Liver (tissue), 3 donors: ENCODE measurements around the gene SPATC1L.

ENCODE experiments used
- GABPA ChIP-seq, 2 donors: IDR thresholded peaks in 1 of 2; conservative IDR thresholded peaks in 1 of 2; 2 replicates each; pipeline ENCODE4 v1.6.1; 2016; ENCODE audit warnings: antibody characterized with exemption in 2 of 2, mild to moderate bottlenecking in 1 of 2, moderate library complexity in 1 of 2
- HNF4G ChIP-seq: IDR thresholded peaks from 2 replicates; pipeline ENCODE4 v1.6.1; 2016; ENCODE audit warnings: antibody characterized with exemption
- JUND ChIP-seq, 2 donors: IDR thresholded peaks; 2 replicates each; pipeline ENCODE4 v1.6.1; 2016; ENCODE audit warnings: antibody characterized with exemption in 2 of 2
- MAX ChIP-seq: IDR thresholded peaks from 2 replicates; pipeline ENCODE4 v1.6.1; 2016; ENCODE audit warnings: antibody characterized with exemption
- SP1 ChIP-seq: IDR thresholded peaks from 2 replicates; pipeline ENCODE4 v1.6.1; 2018; ENCODE audit warnings: antibody characterized with exemption, mild to moderate bottlenecking
- YY1 ChIP-seq: IDR thresholded peaks from 2 replicates; pipeline ENCODE4 v1.6.1; 2016; ENCODE audit warnings: antibody characterized with exemption, mild to moderate bottlenecking
- TF ChIP-seq, protein P1 (sequence below): fragments of 150-350 bp; IDR thresholded peaks from 2 replicates; pipeline ENCODE4 v1.5.1; 2017; ENCODE audit warnings: improper control_type of control experiment, low read depth, low read length; ENCODE audit not compliant: missing input control
- TF ChIP-seq, protein P2 (sequence below): IDR thresholded peaks from 2 replicates; pipeline ENCODE4 v1.6.1; 2016; ENCODE audit warnings: antibody characterized with exemption, mild to moderate bottlenecking
- donor health status: healthy.
- donor health status: healthy.

GRCh38 chr21:46212721-46213484, 28.6 kb upstream of the SPATC1L start:
- TF ChIP-seq, protein P1, sequence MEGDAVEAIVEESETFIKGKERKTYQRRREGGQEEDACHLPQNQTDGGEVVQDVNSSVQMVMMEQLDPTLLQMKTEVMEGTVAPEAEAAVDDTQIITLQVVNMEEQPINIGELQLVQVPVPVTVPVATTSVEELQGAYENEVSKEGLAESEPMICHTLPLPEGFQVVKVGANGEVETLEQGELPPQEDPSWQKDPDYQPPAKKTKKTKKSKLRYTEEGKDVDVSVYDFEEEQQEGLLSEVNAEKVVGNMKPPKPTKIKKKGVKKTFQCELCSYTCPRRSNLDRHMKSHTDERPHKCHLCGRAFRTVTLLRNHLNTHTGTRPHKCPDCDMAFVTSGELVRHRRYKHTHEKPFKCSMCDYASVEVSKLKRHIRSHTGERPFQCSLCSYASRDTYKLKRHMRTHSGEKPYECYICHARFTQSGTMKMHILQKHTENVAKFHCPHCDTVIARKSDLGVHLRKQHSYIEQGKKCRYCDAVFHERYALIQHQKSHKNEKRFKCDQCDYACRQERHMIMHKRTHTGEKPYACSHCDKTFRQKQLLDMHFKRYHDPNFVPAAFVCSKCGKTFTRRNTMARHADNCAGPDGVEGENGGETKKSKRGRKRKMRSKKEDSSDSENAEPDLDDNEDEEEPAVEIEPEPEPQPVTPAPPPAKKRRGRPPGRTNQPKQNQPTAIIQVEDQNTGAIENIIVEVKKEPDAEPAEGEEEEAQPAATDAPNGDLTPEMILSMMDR, result no peak
- TF ChIP-seq, protein P2, sequence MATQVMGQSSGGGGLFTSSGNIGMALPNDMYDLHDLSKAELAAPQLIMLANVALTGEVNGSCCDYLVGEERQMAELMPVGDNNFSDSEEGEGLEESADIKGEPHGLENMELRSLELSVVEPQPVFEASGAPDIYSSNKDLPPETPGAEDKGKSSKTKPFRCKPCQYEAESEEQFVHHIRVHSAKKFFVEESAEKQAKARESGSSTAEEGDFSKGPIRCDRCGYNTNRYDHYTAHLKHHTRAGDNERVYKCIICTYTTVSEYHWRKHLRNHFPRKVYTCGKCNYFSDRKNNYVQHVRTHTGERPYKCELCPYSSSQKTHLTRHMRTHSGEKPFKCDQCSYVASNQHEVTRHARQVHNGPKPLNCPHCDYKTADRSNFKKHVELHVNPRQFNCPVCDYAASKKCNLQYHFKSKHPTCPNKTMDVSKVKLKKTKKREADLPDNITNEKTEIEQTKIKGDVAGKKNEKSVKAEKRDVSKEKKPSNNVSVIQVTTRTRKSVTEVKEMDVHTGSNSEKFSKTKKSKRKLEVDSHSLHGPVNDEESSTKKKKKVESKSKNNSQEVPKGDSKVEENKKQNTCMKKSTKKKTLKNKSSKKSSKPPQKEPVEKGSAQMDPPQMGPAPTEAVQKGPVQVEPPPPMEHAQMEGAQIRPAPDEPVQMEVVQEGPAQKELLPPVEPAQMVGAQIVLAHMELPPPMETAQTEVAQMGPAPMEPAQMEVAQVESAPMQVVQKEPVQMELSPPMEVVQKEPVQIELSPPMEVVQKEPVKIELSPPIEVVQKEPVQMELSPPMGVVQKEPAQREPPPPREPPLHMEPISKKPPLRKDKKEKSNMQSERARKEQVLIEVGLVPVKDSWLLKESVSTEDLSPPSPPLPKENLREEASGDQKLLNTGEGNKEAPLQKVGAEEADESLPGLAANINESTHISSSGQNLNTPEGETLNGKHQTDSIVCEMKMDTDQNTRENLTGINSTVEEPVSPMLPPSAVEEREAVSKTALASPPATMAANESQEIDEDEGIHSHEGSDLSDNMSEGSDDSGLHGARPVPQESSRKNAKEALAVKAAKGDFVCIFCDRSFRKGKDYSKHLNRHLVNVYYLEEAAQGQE, result no peak
- TF ChIP-seq YY1 (no peak), MAX (no peak), GABPA (IDR thresholded peaks at IDR 0.05 in 1 of 2, conservative IDR thresholded peaks at IDR 0.05 in 1 of 2) (no peak), JUND (IDR thresholded peaks at IDR 0.05) (no peak), SP1 (no peak), HNF4G (no peak)
